Nephron progenitor cell (in vitro differentiated cells): ENCODE measurements around the gene NDUFC1.

Experiments
- DNase-seq: peaks from one replicate; pipeline ENCODE4 v3.0.0; 2021
- H3K27ac Mint-ChIP-seq: 2 replicates; pipeline ENCODE4 v1.8.0; 2021; ENCODE audit warnings: mild to moderate bottlenecking, moderate library complexity, mixed read lengths
- H3K27me3 Mint-ChIP-seq: 2 replicates; pipeline ENCODE4 v1.8.0; 2021; ENCODE audit warnings: mild to moderate bottlenecking, low read depth, mixed read lengths; ENCODE audit not compliant: poor library complexity
- H3K36me3 Mint-ChIP-seq: 2 replicates; pipeline ENCODE4 v1.8.0; 2021; ENCODE audit warnings: low read depth, mixed read lengths
- H3K4me1 Mint-ChIP-seq: 2 replicates; pipeline ENCODE4 v1.8.0; 2021; ENCODE audit warnings: mixed read lengths
- H3K4me3 Mint-ChIP-seq: 2 replicates; pipeline ENCODE4 v1.8.0; 2021; ENCODE audit warnings: mild to moderate bottlenecking, moderate library complexity, mixed read lengths
- H3K9me3 Mint-ChIP-seq: 2 replicates; pipeline ENCODE4 v1.8.0; 2021; ENCODE audit warnings: mild to moderate bottlenecking, moderate library complexity, mixed read lengths
- TF ChIP-seq, protein P1 (sequence below): fragments of 200-600 bp; sonication (generic); IDR thresholded peaks from 2 replicates; pipeline ENCODE4 v1.5.0; 2021; ENCODE audit warnings: antibody characterized with exemption

Gene NDUFC1

DNA sequence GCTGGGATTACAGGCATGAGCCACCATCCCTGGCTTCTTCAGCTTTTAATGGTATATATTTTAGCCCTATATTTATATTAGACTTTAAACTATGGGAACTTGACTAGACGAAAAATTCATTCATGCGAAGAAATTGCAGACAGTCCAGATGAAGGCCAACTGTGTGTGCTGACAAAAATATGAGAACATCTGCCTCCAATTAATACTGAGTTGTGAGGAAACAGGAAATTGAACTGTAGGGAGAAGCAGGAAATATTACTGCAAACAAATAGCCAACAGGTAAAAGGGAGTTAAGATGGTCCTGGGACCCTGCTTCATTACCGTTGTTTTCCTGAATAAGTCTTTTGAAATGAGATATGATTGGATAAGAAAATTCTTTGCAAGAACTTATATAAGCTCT lies 48.6 kb downstream of the NDUFC1 start:
- no peaks in the 10 kb centered on the region for H3K36me3 Mint-ChIP-seq
- DNase-seq, result no peak
- peaks cover 9% of the 10 kb centered on the region for H3K27me3 Mint-ChIP-seq
- no peak overlapping the region for H3K4me3 Mint-ChIP-seq
- H3K9me3 Mint-ChIP-seq, result no peaks in the 10 kb centered on the region
- TF ChIP-seq, protein P1, sequence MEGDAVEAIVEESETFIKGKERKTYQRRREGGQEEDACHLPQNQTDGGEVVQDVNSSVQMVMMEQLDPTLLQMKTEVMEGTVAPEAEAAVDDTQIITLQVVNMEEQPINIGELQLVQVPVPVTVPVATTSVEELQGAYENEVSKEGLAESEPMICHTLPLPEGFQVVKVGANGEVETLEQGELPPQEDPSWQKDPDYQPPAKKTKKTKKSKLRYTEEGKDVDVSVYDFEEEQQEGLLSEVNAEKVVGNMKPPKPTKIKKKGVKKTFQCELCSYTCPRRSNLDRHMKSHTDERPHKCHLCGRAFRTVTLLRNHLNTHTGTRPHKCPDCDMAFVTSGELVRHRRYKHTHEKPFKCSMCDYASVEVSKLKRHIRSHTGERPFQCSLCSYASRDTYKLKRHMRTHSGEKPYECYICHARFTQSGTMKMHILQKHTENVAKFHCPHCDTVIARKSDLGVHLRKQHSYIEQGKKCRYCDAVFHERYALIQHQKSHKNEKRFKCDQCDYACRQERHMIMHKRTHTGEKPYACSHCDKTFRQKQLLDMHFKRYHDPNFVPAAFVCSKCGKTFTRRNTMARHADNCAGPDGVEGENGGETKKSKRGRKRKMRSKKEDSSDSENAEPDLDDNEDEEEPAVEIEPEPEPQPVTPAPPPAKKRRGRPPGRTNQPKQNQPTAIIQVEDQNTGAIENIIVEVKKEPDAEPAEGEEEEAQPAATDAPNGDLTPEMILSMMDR, result no peak
- H3K4me1 Mint-ChIP-seq, result no peaks in the 10 kb centered on the region
- no peak overlapping the region for H3K27ac Mint-ChIP-seq

DNA sequence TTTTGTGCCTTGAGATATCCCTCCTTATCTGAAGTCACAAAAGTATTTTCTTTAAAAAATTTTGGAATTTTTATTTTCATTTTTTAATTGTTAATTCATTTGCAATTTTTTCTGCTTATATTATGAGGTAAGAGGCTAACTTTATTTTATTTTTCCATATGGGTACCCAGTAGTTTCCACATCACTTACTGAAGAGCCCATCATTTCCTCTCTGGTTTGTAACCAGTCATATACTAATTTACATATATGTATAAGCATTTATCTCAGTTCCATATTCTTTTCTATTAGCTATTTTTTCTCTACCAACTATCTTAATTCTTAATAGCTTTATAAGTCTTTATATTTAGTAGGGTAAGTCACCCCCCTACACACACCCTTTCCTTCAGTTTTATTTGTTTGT lies 49.2 kb downstream of the NDUFC1 start:
- no peak overlapping the region for H3K27ac Mint-ChIP-seq
- no peaks in the 10 kb centered on the region for H3K4me1 Mint-ChIP-seq
- DNase-seq, result no peak
- TF ChIP-seq, protein P1, result no peak
- peaks cover 10% of the 10 kb centered on the region for H3K27me3 Mint-ChIP-seq
- H3K36me3 Mint-ChIP-seq, result no peaks in the 10 kb centered on the region
- H3K4me3 Mint-ChIP-seq, result no peak overlapping the region
- H3K9me3 Mint-ChIP-seq, result no peaks in the 10 kb centered on the region

DNA sequence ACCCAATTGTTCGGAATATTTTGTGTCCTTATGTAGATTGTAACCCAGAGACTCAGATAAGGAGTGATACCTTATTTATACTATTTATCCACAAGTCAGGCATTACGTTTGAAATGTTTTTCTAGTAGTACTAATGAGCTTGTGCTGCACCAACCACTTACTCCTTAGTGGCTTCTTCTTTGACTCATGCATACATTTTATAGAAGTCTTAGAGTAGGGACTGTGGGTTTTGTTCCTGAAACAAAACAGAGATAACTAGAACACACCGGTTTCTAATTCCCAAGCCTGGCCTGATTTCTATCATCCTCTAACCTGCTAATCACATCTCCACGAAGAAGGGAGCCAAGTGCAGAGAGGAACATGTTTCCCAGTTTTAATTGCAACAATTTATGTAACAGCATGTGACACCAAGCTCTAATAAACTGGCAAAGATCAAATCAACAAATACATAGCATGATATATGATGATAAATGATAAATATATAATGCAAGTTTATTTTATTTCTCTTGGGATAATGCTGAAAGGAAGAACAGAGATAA lies 54.5 kb downstream of the NDUFC1 start:
- H3K36me3 Mint-ChIP-seq, result no peaks in the 10 kb centered on the region
- H3K9me3 Mint-ChIP-seq, result no peaks in the 10 kb centered on the region
- no peak overlapping the region for H3K4me3 Mint-ChIP-seq
- H3K27ac Mint-ChIP-seq, result no peak overlapping the region
- DNase-seq, result no peak
- no peaks in the 10 kb centered on the region for H3K4me1 Mint-ChIP-seq
- TF ChIP-seq, protein P1, result no peak
- peaks cover 3% of the 10 kb centered on the region for H3K27me3 Mint-ChIP-seq

DNA sequence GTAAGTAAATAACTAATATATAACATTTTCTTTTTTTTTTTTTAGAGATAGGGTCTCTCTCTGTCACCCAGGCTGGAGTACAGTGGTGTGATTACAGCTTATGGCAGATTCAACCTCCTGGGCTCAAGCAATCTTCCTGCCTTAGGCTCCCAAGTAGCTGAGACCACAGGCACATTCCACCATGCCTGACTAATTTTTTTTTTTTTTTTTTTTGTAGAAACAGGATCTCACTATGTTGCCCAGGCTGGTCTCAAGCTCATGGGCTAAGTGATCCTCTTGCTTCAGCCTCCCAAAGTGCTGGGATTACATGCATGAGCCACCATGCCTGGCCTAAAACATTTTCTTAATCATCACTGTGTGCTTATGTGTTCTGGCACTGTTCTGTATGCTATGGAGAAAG lies 55.0 kb downstream of the NDUFC1 start:
- peaks cover 6% of the 10 kb centered on the region for H3K27me3 Mint-ChIP-seq
- no peaks in the 10 kb centered on the region for H3K4me1 Mint-ChIP-seq
- H3K4me3 Mint-ChIP-seq, result no peak overlapping the region
- DNase-seq, result no peak
- H3K36me3 Mint-ChIP-seq, result no peaks in the 10 kb centered on the region
- H3K27ac Mint-ChIP-seq, result no peak overlapping the region
- H3K9me3 Mint-ChIP-seq, result no peaks in the 10 kb centered on the region
- TF ChIP-seq, protein P1, result no peak

DNA sequence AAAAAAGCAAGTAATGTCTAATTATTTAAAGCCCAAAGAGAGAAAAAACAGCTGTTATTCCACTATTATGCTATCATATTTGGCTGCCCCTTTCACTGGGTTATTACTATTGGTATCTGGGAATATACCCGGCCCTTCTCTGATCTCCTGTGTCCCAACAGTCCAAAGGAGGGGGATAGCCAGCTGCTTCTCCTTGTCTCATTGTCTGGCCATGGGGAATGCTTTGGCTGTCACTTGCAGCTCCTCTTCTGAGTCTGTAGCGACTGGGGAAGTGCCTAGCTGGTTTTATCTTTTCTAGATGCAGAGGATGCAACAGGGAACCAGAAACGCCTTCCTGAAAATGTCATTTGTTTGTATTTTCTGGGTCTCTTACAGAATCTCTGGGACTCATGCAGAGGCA lies 56.1 kb downstream of the NDUFC1 start:
- no peak for DNase-seq
- H3K4me1 Mint-ChIP-seq, result peaks cover 10% of the 10 kb centered on the region
- H3K36me3 Mint-ChIP-seq, result no peaks in the 10 kb centered on the region
- H3K9me3 Mint-ChIP-seq, result no peaks in the 10 kb centered on the region
- no peak overlapping the region for H3K4me3 Mint-ChIP-seq
- H3K27ac Mint-ChIP-seq, result peak overlapping the region; percentile 25
- peaks cover 7% of the 10 kb centered on the region for H3K27me3 Mint-ChIP-seq
- TF ChIP-seq, protein P1, result no peak

DNA sequence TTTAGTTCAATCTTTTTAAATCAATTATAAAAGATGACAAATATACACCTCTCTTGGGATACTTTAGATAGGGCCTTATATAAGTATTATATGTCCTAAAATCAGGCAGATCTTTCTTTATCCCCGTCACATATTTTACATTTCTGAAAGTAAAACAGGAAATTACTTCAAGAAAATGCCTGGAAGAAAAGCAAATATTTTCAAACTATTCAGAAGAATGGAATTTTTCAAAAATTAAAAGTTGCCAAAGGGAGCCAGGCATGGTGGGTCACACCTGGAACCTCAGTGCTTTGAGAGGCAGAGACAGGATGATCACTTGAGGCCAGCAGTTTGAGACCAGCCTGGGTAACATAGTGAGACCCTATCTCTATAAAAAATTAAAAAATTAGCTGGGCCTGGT lies 56.7 kb downstream of the NDUFC1 start:
- Mint-ChIP-seq H3K27ac (no peak overlapping the region), H3K4me3 (no peak overlapping the region), H3K36me3 (no peaks in the 10 kb centered on the region), H3K9me3 (no peaks in the 10 kb centered on the region), H3K4me1 (peaks cover 11% of the 10 kb centered on the region), H3K27me3 (peaks cover 7% of the 10 kb centered on the region)
- TF ChIP-seq, protein P1, result no peak
- no peak for DNase-seq
